ENCODE results near the gene PARD3. TPM values are rescaled to one million over a fixed set of nuclear protein-coding genes. Genes with fewer than 3 reads are reported as not detected.
A peak's percentile ranks its signal among the peaks of the same experiment; 100 is the strongest.

Gene PARD3
- total RNA-seq, 2 experiments from 2014 or later, result 3.6 to 4.0 TPM

- H3K9me3 Mint-ChIP-seq, result no peaks in the 10 kb centered on the region
- CTCF ChIA-PET, result interaction anchor here (0.9 kb wide), 1 partner anchor 8 kb away, joined by 5 read pairs; no protein-coding TSS in a partner anchor
- no peak overlapping the region for H3K4me3 Mint-ChIP-seq
- intact Hi-C loops (cut with micrococcal nuclease), result no loop called here
- no peak overlapping the region for H3K27ac Mint-ChIP-seq
- H3K36me3 Mint-ChIP-seq (ENCODE audit: low read depth), result no peaks in the 10 kb centered on the region
- H3K27me3 Mint-ChIP-seq (ENCODE audit: low read depth), result no peaks in the 10 kb centered on the region
- H3K4me1 Mint-ChIP-seq (ENCODE audit: low read depth), result no peaks in the 10 kb centered on the region
- DNase-seq, result no peak
These were observed 170.9 kb downstream of the PARD3 start for GRCh38 chr10:34644224-34644623.

- CTCF ChIA-PET, result interaction anchor here (0.9 kb wide), 1 partner anchor 8 kb away, joined by 5 read pairs; no protein-coding TSS in a partner anchor
- H3K36me3 Mint-ChIP-seq (ENCODE audit: low read depth), result no peaks in the 10 kb centered on the region
- H3K27ac Mint-ChIP-seq, result no peak overlapping the region
- intact Hi-C loops (cut with micrococcal nuclease), result no loop called here
- H3K4me3 Mint-ChIP-seq, result no peak overlapping the region
- no peak for DNase-seq
- H3K9me3 Mint-ChIP-seq, result no peaks in the 10 kb centered on the region
- no peaks in the 10 kb centered on the region for H3K4me1 Mint-ChIP-seq (ENCODE audit: low read depth)
- H3K27me3 Mint-ChIP-seq (ENCODE audit: low read depth), result no peaks in the 10 kb centered on the region
These were observed 171.5 kb downstream of the PARD3 start for GRCh38 chr10:34643620-34644019.

GRCh38 chr10:34641913-34642558 is 173.1 kb downstream of the PARD3 start:
- Mint-ChIP-seq H3K36me3 (ENCODE audit: low read depth) (no peaks in the 10 kb centered on the region), H3K4me1 (ENCODE audit: low read depth) (peaks cover 8% of the 10 kb centered on the region), H3K27me3 (ENCODE audit: low read depth) (no peaks in the 10 kb centered on the region), H3K9me3 (no peaks in the 10 kb centered on the region), H3K4me3 (no peak overlapping the region), H3K27ac (no peak overlapping the region)
- CTCF ChIA-PET, result interaction anchor here (0.6 kb wide), 1 partner anchor 533 kb away, joined by 3 read pairs; no protein-coding TSS in a partner anchor
- DNase-seq, result no peak
- intact Hi-C loops (cut with micrococcal nuclease), result no loop called here

GRCh38 chr10:34641147-34641912 is 173.8 kb downstream of the PARD3 start:
- CTCF ChIA-PET, result interaction anchor here (0.7 kb wide), 1 partner anchor 1479 kb away, joined by 3 read pairs; no protein-coding TSS in a partner anchor
- H3K9me3 Mint-ChIP-seq, result no peaks in the 10 kb centered on the region
- peaks cover 8% of the 10 kb centered on the region for H3K4me1 Mint-ChIP-seq (ENCODE audit: low read depth)
- no peaks in the 10 kb centered on the region for H3K36me3 Mint-ChIP-seq (ENCODE audit: low read depth)
- no peaks in the 10 kb centered on the region for H3K27me3 Mint-ChIP-seq (ENCODE audit: low read depth)
- no peak for DNase-seq
- intact Hi-C loops (cut with micrococcal nuclease), result no loop called here
- no peak overlapping the region for H3K4me3 Mint-ChIP-seq
- H3K27ac Mint-ChIP-seq, result no peak overlapping the region

GRCh38 chr10:34638406-34639054 is 176.6 kb downstream of the PARD3 start:
- Mint-ChIP-seq H3K4me3 (no peak overlapping the region), H3K27me3 (ENCODE audit: low read depth) (no peaks in the 10 kb centered on the region), H3K9me3 (no peaks in the 10 kb centered on the region), H3K27ac (no peak overlapping the region), H3K4me1 (ENCODE audit: low read depth) (peaks cover 8% of the 10 kb centered on the region), H3K36me3 (ENCODE audit: low read depth) (no peaks in the 10 kb centered on the region)
- intact Hi-C loops (cut with micrococcal nuclease), result loop anchor here (1.0 to 10.0 kb wide), 5 partner anchors 116 to 1841 kb away; no protein-coding TSS in a partner anchor
- DNase-seq, result peak; percentile 85
- CTCF ChIA-PET, result interaction anchor here (0.6 to 2.3 kb wide), 24 partner anchors 9 to 1485 kb away, joined by 3 to 8 read pairs (median 4); no protein-coding TSS in a partner anchor

GRCh38 chr10:34637418-34637911 is 177.6 kb downstream of the PARD3 start:
- Mint-ChIP-seq H3K27ac (no peak overlapping the region), H3K4me3 (no peak overlapping the region)
- intact Hi-C loops (cut with micrococcal nuclease), result loop anchor here (1.0 to 10.0 kb wide), 3 partner anchors 243 to 1840 kb away; no protein-coding TSS in a partner anchor

GRCh38 chr10:34635111-34635510 is 180.0 kb downstream of the PARD3 start:
- Mint-ChIP-seq H3K36me3 (ENCODE audit: low read depth) (no peaks in the 10 kb centered on the region), H3K27ac (no peak overlapping the region), H3K4me1 (ENCODE audit: low read depth) (peaks cover 8% of the 10 kb centered on the region), H3K4me3 (no peak overlapping the region), H3K27me3 (ENCODE audit: low read depth) (no peaks in the 10 kb centered on the region), H3K9me3 (no peaks in the 10 kb centered on the region)
- intact Hi-C loops (cut with micrococcal nuclease), result loop anchor here (5.0 to 10.0 kb wide), 2 partner anchors 240 to 1838 kb away; no protein-coding TSS in a partner anchor
- DNase-seq, result no peak
- CTCF ChIA-PET, result interaction anchor here (0.8 to 1.9 kb wide), 4 partner anchors 10 to 23 kb away, joined by 3 to 7 read pairs (median 5); no protein-coding TSS in a partner anchor

More at GRCh38 chr10:34637418-34637911, 177.6 kb downstream of the PARD3 start:
- peak; percentile 78 for DNase-seq
- Mint-ChIP-seq H3K4me1 (ENCODE audit: low read depth) (peaks cover 8% of the 10 kb centered on the region), H3K27me3 (ENCODE audit: low read depth) (no peaks in the 10 kb centered on the region), H3K36me3 (ENCODE audit: low read depth) (no peaks in the 10 kb centered on the region), H3K9me3 (no peaks in the 10 kb centered on the region)
- CTCF ChIA-PET, result interaction anchor here (0.9 to 2.3 kb wide), 11 partner anchors 9 to 1444 kb away, joined by 3 to 8 read pairs (median 3); no protein-coding TSS in a partner anchor

GRCh38 chr10:34633374-34633773 is 181.7 kb downstream of the PARD3 start:
- Mint-ChIP-seq H3K27me3 (ENCODE audit: low read depth) (no peaks in the 10 kb centered on the region), H3K9me3 (no peaks in the 10 kb centered on the region), H3K4me3 (no peak overlapping the region), H3K27ac (no peak overlapping the region), H3K36me3 (ENCODE audit: low read depth) (no peaks in the 10 kb centered on the region), H3K4me1 (ENCODE audit: low read depth) (peaks cover 7% of the 10 kb centered on the region)
- intact Hi-C loops (cut with micrococcal nuclease), result loop anchor here (10.0 kb wide), 1 partner anchor 239 kb away; no protein-coding TSS in a partner anchor
- DNase-seq, result no peak
- CTCF ChIA-PET, result interaction anchor here (0.6 to 2.0 kb wide), 4 partner anchors 16 to 1410 kb away, joined by 3 to 5 read pairs (median 3); no protein-coding TSS in a partner anchor

- no peaks in the 10 kb centered on the region for H3K4me1 Mint-ChIP-seq (ENCODE audit: low read depth)
- H3K4me3 Mint-ChIP-seq, result no peak overlapping the region
- CTCF ChIA-PET, result no interaction called here
- no peaks in the 10 kb centered on the region for H3K36me3 Mint-ChIP-seq (ENCODE audit: low read depth)
- no peaks in the 10 kb centered on the region for H3K27me3 Mint-ChIP-seq (ENCODE audit: low read depth)
- no peak for DNase-seq
- H3K9me3 Mint-ChIP-seq, result no peaks in the 10 kb centered on the region
- intact Hi-C loops (cut with micrococcal nuclease), result no loop called here
- H3K27ac Mint-ChIP-seq, result no peak overlapping the region
These were observed 186.0 kb downstream of the PARD3 start for GRCh38 chr10:34629084-34629483.

GRCh38 chr10:34628174-34628796 is 186.8 kb downstream of the PARD3 start:
- no peaks in the 10 kb centered on the region for H3K27me3 Mint-ChIP-seq (ENCODE audit: low read depth)
- no peak overlapping the region for H3K27ac Mint-ChIP-seq
- intact Hi-C loops (cut with micrococcal nuclease), result no loop called here
- DNase-seq, result no peak
- no peaks in the 10 kb centered on the region for H3K4me1 Mint-ChIP-seq (ENCODE audit: low read depth)
- CTCF ChIA-PET, result no interaction called here
- no peaks in the 10 kb centered on the region for H3K36me3 Mint-ChIP-seq (ENCODE audit: low read depth)
- H3K4me3 Mint-ChIP-seq, result no peak overlapping the region
- H3K9me3 Mint-ChIP-seq, result no peaks in the 10 kb centered on the region

- CTCF ChIA-PET, result no interaction called here
- Mint-ChIP-seq H3K27ac (no peak overlapping the region), H3K27me3 (ENCODE audit: low read depth) (no peaks in the 10 kb centered on the region), H3K4me1 (ENCODE audit: low read depth) (no peaks in the 10 kb centered on the region), H3K36me3 (ENCODE audit: low read depth) (no peaks in the 10 kb centered on the region), H3K9me3 (no peaks in the 10 kb centered on the region), H3K4me3 (no peak overlapping the region)
- no peak for DNase-seq
- intact Hi-C loops (cut with micrococcal nuclease), result no loop called here
These were observed 187.4 kb downstream of the PARD3 start for GRCh38 chr10:34627741-34628140.

All from activated naive CD4-positive, alpha-beta T cell treated with anti-CD3 and anti-CD28 coated beads for 36 hours (primary cell).